Fibroblast of lung (primary cell): Measurements from ENCODE around the gene LRRC18. TPM values are rescaled to one million over a fixed set of nuclear protein-coding genes. Genes with fewer than 3 reads are reported as not detected.

ENCODE experiments used
- DNase-seq, 2 donors: peaks; one replicate each; pipeline versions ENCODE4 v3.0.0 to v3.0.0-alpha.2; 2010; ENCODE audit warnings: low read depth in 2 of 2
- H2AFZ ChIP-seq: 2 replicates; pipeline ENCODE4 v1.5.1; 2012; ENCODE audit warnings: low read length, control low read depth, inconsistent platforms
- H3K27ac ChIP-seq: 2 replicates; pipeline ENCODE4 v1.5.1; 2011; ENCODE audit warnings: low read length, control low read depth; ENCODE audit not compliant: insufficient read depth
- H3K27me3 ChIP-seq: 2 replicates; pipeline ENCODE4 v1.5.1; 2011; ENCODE audit warnings: mild to moderate bottlenecking, low read length; ENCODE audit not compliant: control insufficient read depth, insufficient read depth
- H3K36me3 ChIP-seq: 2 replicates; pipeline ENCODE4 v1.5.1; 2011; ENCODE audit warnings: low read length; ENCODE audit not compliant: control insufficient read depth, insufficient read depth
- H3K4me1 ChIP-seq: 2 replicates; pipeline ENCODE4 v1.5.1; 2011; ENCODE audit warnings: low read length; ENCODE audit not compliant: control insufficient read depth, insufficient read depth; ENCODE audit errors: extremely low read depth
- H3K4me2 ChIP-seq: 2 replicates; pipeline ENCODE4 v1.5.1; 2011; ENCODE audit warnings: low read length, control low read depth; ENCODE audit not compliant: insufficient read depth; ENCODE audit errors: extremely low read depth
- H3K4me3 ChIP-seq, 4 experiments: fragments of 200-600 bp in 1 of 4; sonication (generic) in 1 of 4; replicated peaks in 1 of 4; 2 replicates each; pipeline ENCODE4 v1.5.1; 2011 to 2016; ENCODE audit warnings: low read length in 4 of 4, low read depth in 3 of 4, mild to moderate bottlenecking in 3 of 4, control low read depth in 2 of 4, inconsistent platforms in 1 of 4, mixed read lengths in 1 of 4; ENCODE audit not compliant: insufficient read depth in 1 of 4; ENCODE audit errors: control extremely low read depth in 1 of 4
- H3K79me2 ChIP-seq: 2 replicates; pipeline ENCODE4 v1.5.1; 2012; ENCODE audit warnings: mild to moderate bottlenecking, low read length, inconsistent platforms; ENCODE audit not compliant: control insufficient read depth, insufficient read depth
- H3K9ac ChIP-seq: 2 replicates; pipeline ENCODE4 v1.5.1; 2011; ENCODE audit warnings: mild to moderate bottlenecking, low read length, control low read depth; ENCODE audit not compliant: insufficient read depth
- H3K9me3 ChIP-seq: 2 replicates; pipeline ENCODE4 v1.5.1; 2012; ENCODE audit warnings: low read depth, low read length; ENCODE audit not compliant: control insufficient read depth, insufficient read depth
- H4K20me1 ChIP-seq: 2 replicates; pipeline ENCODE4 v1.5.1; 2011; ENCODE audit warnings: low read length; ENCODE audit not compliant: control insufficient read depth, insufficient read depth; ENCODE audit errors: extremely low read depth
- CTCF ChIP-seq, 2 donors: IDR thresholded peaks in 1 of 2; conservative IDR thresholded peaks in 1 of 2; 1 replicate in 1 of 2; 2 replicates in 1 of 2; pipeline ENCODE4 v1.5.1; 2011 to 2012; ENCODE audit warnings: low read length in 2 of 2, control low read depth in 1 of 2, inconsistent platforms in 1 of 2, low read depth in 1 of 2, mild to moderate bottlenecking in 1 of 2
- EZH2 ChIP-seq: IDR thresholded peaks from 2 replicates; pipeline ENCODE4 v1.5.1; 2012; ENCODE audit warnings: low read length, control low read depth, mild to moderate bottlenecking; ENCODE audit errors: missing control alignments
- polyA plus RNA-seq, 2 donors: library from polyadenylated mRNA; depleted of rRNA in 1 of 2; stranded (reverse) in 1 of 2; unstranded in 1 of 2; fragments of >200 nt; gene quantifications; 2 replicates each; pipeline ENCODE4 v1.2.1, GENCODE V29; 2011 to 2012; ENCODE audit warnings: missing spikeins in 1 of 2
- total RNA-seq: library from RNA; depleted of rRNA; stranded (reverse); fragments of >200 nt; gene quantifications from 2 replicates; pipeline ENCODE4 v1.2.1, GENCODE V29; 2014

LRRC18 gene
- total and polyA plus RNA-seq, 2 donors (not counting 1 experiment from before 2014, with no cell fraction given), result 0.66 TPM; not detected in 1

GRCh38 chr10:48885376-48885775 is 54.3 kb downstream of the LRRC18 start:
- TF ChIP-seq EZH2, result no peak
- TF ChIP-seq CTCF (conservative IDR thresholded peaks at IDR 0.05 in 1 of 2, IDR thresholded peaks at IDR 0.05 in 1 of 2; ENCODE audit: low read depth in 1 of 2, low read length in 2 of 2), result peak in 1 of 2 donors; percentile 35
- H3K4me1 ChIP-seq, result no peaks in the 10 kb centered on the region
- no peaks in the 10 kb centered on the region for H3K36me3 ChIP-seq
- peak in 1 of 2 donors; percentile 0 for DNase-seq
- H3K4me3 ChIP-seq, result no peak overlapping the region
- no peak overlapping the region for H3K9ac ChIP-seq
- H3K79me2 ChIP-seq, result no peaks in the 10 kb centered on the region
- H3K9me3 ChIP-seq, result no peaks in the 10 kb centered on the region
- H2AFZ ChIP-seq, result no peak overlapping the region
- no peaks in the 10 kb centered on the region for H4K20me1 ChIP-seq
- no peak overlapping the region for H3K4me2 ChIP-seq
- H3K27ac ChIP-seq, result no peak overlapping the region
- no peaks in the 10 kb centered on the region for H3K27me3 ChIP-seq

- Histone ChIP-seq H3K79me2 (no peaks in the 10 kb centered on the region), H3K4me1 (no peaks in the 10 kb centered on the region), H3K4me2 (no peak overlapping the region), H3K9ac (no peak overlapping the region), H2AFZ (no peak overlapping the region), H3K4me3 (no peak overlapping the region), H3K27ac (no peak overlapping the region), H4K20me1 (no peaks in the 10 kb centered on the region), H3K36me3 (no peaks in the 10 kb centered on the region), H3K9me3 (no peaks in the 10 kb centered on the region), H3K27me3 (no peaks in the 10 kb centered on the region)
- TF ChIP-seq CTCF (conservative IDR thresholded peaks at IDR 0.05 in 1 of 2, IDR thresholded peaks at IDR 0.05 in 1 of 2; ENCODE audit: low read depth in 1 of 2, low read length in 2 of 2) (no peak), EZH2 (no peak)
- DNase-seq, result no peak
Measured at GRCh38 chr10:48884179-48885045, 55.2 kb downstream of the LRRC18 start.

GRCh38 chr10:48883701-48884100 is 55.9 kb downstream of the LRRC18 start:
- Histone ChIP-seq H3K4me1 (no peaks in the 10 kb centered on the region), H4K20me1 (no peaks in the 10 kb centered on the region), H3K9ac (no peak overlapping the region), H3K27ac (no peak overlapping the region), H3K4me2 (no peak overlapping the region), H2AFZ (no peak overlapping the region), H3K9me3 (no peaks in the 10 kb centered on the region), H3K79me2 (no peaks in the 10 kb centered on the region), H3K4me3 (no peak overlapping the region), H3K27me3 (no peaks in the 10 kb centered on the region), H3K36me3 (no peaks in the 10 kb centered on the region)
- TF ChIP-seq EZH2, result no peak
- TF ChIP-seq CTCF (conservative IDR thresholded peaks at IDR 0.05 in 1 of 2, IDR thresholded peaks at IDR 0.05 in 1 of 2; ENCODE audit: low read depth in 1 of 2, low read length in 2 of 2), result no peak
- no peak for DNase-seq
